Neural progenitor cell (in vitro differentiated cells): ENCODE results near the gene KCNA5. TPM values are rescaled to one million over a fixed set of nuclear protein-coding genes. Genes with fewer than 3 reads are reported as not detected.

Experiments
- DNase-seq: peaks from one replicate; pipeline ENCODE4 v3.0.0-alpha.2; 2016; ENCODE audit warnings: low spot score
- H2AFZ ChIP-seq: fragments of 200-600 bp; sonication (generic); replicated peaks from 2 replicates; pipeline ENCODE4 v1.6.1; 2016; ENCODE audit warnings: antibody characterized with exemption
- H3F3A ChIP-seq: fragments of 200-600 bp; sonication (generic); 2 replicates; pipeline ENCODE4 v1.6.1; 2016; ENCODE audit warnings: antibody characterized with exemption, low read depth
- H3K27ac ChIP-seq: fragments of 200-600 bp; sonication (generic); 2 replicates; pipeline ENCODE4 v1.5.1; 2016; ENCODE audit warnings: mild to moderate bottlenecking
- H3K27me3 ChIP-seq: fragments of 200-600 bp; sonication (generic); 2 replicates; pipeline ENCODE4 v1.6.1; 2016; ENCODE audit warnings: mild to moderate bottlenecking, moderate library complexity
- H3K36me3 ChIP-seq: fragments of 200-600 bp; sonication (generic); 2 replicates; pipeline ENCODE4 v1.5.1; 2016
- H3K4me1 ChIP-seq: fragments of 200-600 bp; sonication (generic); 2 replicates; pipeline ENCODE4 v1.6.1; 2016; ENCODE audit warnings: mixed run types
- H3K4me2 ChIP-seq: fragments of 200-600 bp; sonication (generic); 2 replicates; pipeline ENCODE4 v1.6.1; 2016
- H3K4me3 ChIP-seq: fragments of 200-600 bp; sonication (generic); 2 replicates; pipeline ENCODE4 v1.5.1; 2016
- H3K79me2 ChIP-seq: fragments of 200-600 bp; sonication (generic); 2 replicates; pipeline ENCODE4 v1.6.1; 2016; ENCODE audit warnings: low read depth
- H3K9ac ChIP-seq: fragments of 200-600 bp; sonication (generic); 2 replicates; pipeline ENCODE4 v1.6.1; 2016
- H3K9me3 ChIP-seq: fragments of 200-600 bp; sonication (generic); 2 replicates; pipeline ENCODE4 v1.5.1; 2016; ENCODE audit warnings: low read depth
- H4K20me1 ChIP-seq: fragments of 200-600 bp; sonication (generic); 2 replicates; pipeline ENCODE4 v1.6.1; 2016; ENCODE audit warnings: low read depth
- H3K27ac Mint-ChIP-seq: 3 replicates; pipeline ENCODE4 v1.8.0; 2021; ENCODE audit warnings: mixed read lengths
- H3K27me3 Mint-ChIP-seq: 2 replicates; pipeline ENCODE4 v1.8.0; 2022; ENCODE audit warnings: low read depth, mild to moderate bottlenecking, inconsistent platforms, moderate library complexity, mixed read lengths; ENCODE audit not compliant: insufficient read depth
- H3K36me3 Mint-ChIP-seq: 3 replicates; pipeline ENCODE4 v1.8.0; 2021; ENCODE audit warnings: mixed read lengths
- H3K4me1 Mint-ChIP-seq: 3 replicates; pipeline ENCODE4 v1.8.0; 2021; ENCODE audit warnings: mixed read lengths
- H3K4me3 Mint-ChIP-seq: 3 replicates; pipeline ENCODE4 v1.8.0; 2021; ENCODE audit warnings: mild to moderate bottlenecking, moderate library complexity, mixed read lengths
- H3K9me3 Mint-ChIP-seq: 3 replicates; pipeline ENCODE4 v1.8.0; 2020; ENCODE audit warnings: mixed read lengths
- CTCF ChIP-seq: fragments of 200-600 bp; sonication (generic); IDR thresholded peaks from 2 replicates; pipeline ENCODE4 v1.5.1; 2017; ENCODE audit warnings: antibody characterized with exemption, mild to moderate bottlenecking
- EZH2 ChIP-seq: fragments of 200-600 bp; sonication (generic); IDR thresholded peaks from 2 replicates; pipeline ENCODE4 v1.6.1; 2017; ENCODE audit warnings: antibody characterized with exemption, mild to moderate bottlenecking, moderate library complexity
- EZH2phosphoT487 ChIP-seq: fragments of 200-600 bp; sonication (generic); IDR thresholded peaks from 2 replicates; pipeline ENCODE4 v1.6.1; 2017; ENCODE audit warnings: antibody characterized with exemption
- total RNA-seq: library from RNA; depleted of rRNA; stranded (reverse); fragments of >200 nt; gene quantifications from 2 replicates; pipeline ENCODE4 v1.2.3, GENCODE V29; 2015; ENCODE audit warnings: low replicate concordance

Gene KCNA5
- total RNA-seq, 1 donor from 2014 or later = 0.19 TPM

GRCh38 chr12:5013266-5013730 is 30.4 kb upstream of the KCNA5 start:
- H3K4me1 Mint-ChIP-seq = no peaks in the 10 kb centered on the region
- no peaks in the 10 kb centered on the region for H3K36me3 Mint-ChIP-seq
- no peaks in the 10 kb centered on the region for H3F3A ChIP-seq
- H3K4me3 Mint-ChIP-seq = no peak overlapping the region
- DNase-seq = no peak
- H3K79me2 ChIP-seq = no peaks in the 10 kb centered on the region
- no peaks in the 10 kb centered on the region for H3K9me3 Mint-ChIP-seq
- H3K9ac ChIP-seq = no peak overlapping the region
- no peaks in the 10 kb centered on the region for H3K27me3 ChIP-seq
- H3K4me3 ChIP-seq = no peak overlapping the region
- no peak overlapping the region for H3K27ac ChIP-seq
- no peaks in the 10 kb centered on the region for H3K4me1 ChIP-seq
- H3K36me3 ChIP-seq = no peaks in the 10 kb centered on the region
- H4K20me1 ChIP-seq = no peaks in the 10 kb centered on the region
- H3K27me3 Mint-ChIP-seq = peaks cover 12% of the 10 kb centered on the region
- no peak overlapping the region for H3K27ac Mint-ChIP-seq
- no peak overlapping the region for H3K4me2 ChIP-seq
- H2AFZ ChIP-seq = no peak overlapping the region
- TF ChIP-seq EZH2phosphoT487 = no peak
- no peak for TF ChIP-seq EZH2
- no peak for TF ChIP-seq CTCF
- H3K9me3 ChIP-seq = no peaks in the 10 kb centered on the region

GRCh38 chr12:5014269-5014668 is 29.4 kb upstream of the KCNA5 start:
- H3K79me2 ChIP-seq = no peaks in the 10 kb centered on the region
- H3K4me1 Mint-ChIP-seq = no peaks in the 10 kb centered on the region
- no peaks in the 10 kb centered on the region for H4K20me1 ChIP-seq
- H3K27ac ChIP-seq = no peak overlapping the region
- H3K9me3 ChIP-seq = no peaks in the 10 kb centered on the region
- H3K36me3 Mint-ChIP-seq = no peaks in the 10 kb centered on the region
- H3K4me1 ChIP-seq = no peaks in the 10 kb centered on the region
- H3K27ac Mint-ChIP-seq = no peak overlapping the region
- no peaks in the 10 kb centered on the region for H3K9me3 Mint-ChIP-seq
- no peak overlapping the region for H3K4me3 ChIP-seq
- H3F3A ChIP-seq = no peaks in the 10 kb centered on the region
- no peaks in the 10 kb centered on the region for H3K36me3 ChIP-seq
- peaks cover 12% of the 10 kb centered on the region for H3K27me3 Mint-ChIP-seq
- TF ChIP-seq EZH2 (no peak), EZH2phosphoT487 (no peak), CTCF (no peak)
- H2AFZ ChIP-seq = no peak overlapping the region
- no peak overlapping the region for H3K9ac ChIP-seq
- no peak overlapping the region for H3K4me3 Mint-ChIP-seq
- no peak overlapping the region for H3K4me2 ChIP-seq
- DNase-seq = no peak
- H3K27me3 ChIP-seq = no peaks in the 10 kb centered on the region

GRCh38 chr12:5015711-5016492 is 27.8 kb upstream of the KCNA5 start:
- H3F3A ChIP-seq = no peaks in the 10 kb centered on the region
- no peaks in the 10 kb centered on the region for H3K4me1 ChIP-seq
- H3K9me3 ChIP-seq = no peaks in the 10 kb centered on the region
- no peak overlapping the region for H3K4me3 ChIP-seq
- no peaks in the 10 kb centered on the region for H3K36me3 ChIP-seq
- H2AFZ ChIP-seq = no peak overlapping the region
- no peak overlapping the region for H3K4me2 ChIP-seq
- no peaks in the 10 kb centered on the region for H3K79me2 ChIP-seq
- no peak overlapping the region for H3K27ac ChIP-seq
- H3K27me3 ChIP-seq = no peaks in the 10 kb centered on the region
- no peak overlapping the region for H3K9ac ChIP-seq
- H3K36me3 Mint-ChIP-seq = no peaks in the 10 kb centered on the region
- H3K27ac Mint-ChIP-seq = no peak overlapping the region
- no peak overlapping the region for H3K4me3 Mint-ChIP-seq
- no peaks in the 10 kb centered on the region for H3K4me1 Mint-ChIP-seq
- H3K27me3 Mint-ChIP-seq = peaks cover 17% of the 10 kb centered on the region
- no peak for DNase-seq
- no peaks in the 10 kb centered on the region for H3K9me3 Mint-ChIP-seq
- H4K20me1 ChIP-seq = no peaks in the 10 kb centered on the region
- TF ChIP-seq EZH2phosphoT487 (no peak), EZH2 (no peak), CTCF (no peak)
